CD4-positive, alpha-beta T cell treated with Interferon alpha-2 for 1 hour (primary cell): Measurements from ENCODE around the gene USP37.
"Not testable (repeated sequence)": the region's sequence is repeated elsewhere in the genome, so short reads cannot be mapped to it uniquely, and the experiment has no call there.

Experiments
- DNase-seq, 2 donors: peaks; one replicate each; pipeline ENCODE4 v3.0.0-alpha.2; 2020 to 2022

Gene USP37

GRCh38 chr2:218568190-218569037 lies at the start of gene USP37, which contains the start of gene CNOT9:
TSS of gene USP37 (minus strand) at chr2:218568351. CDS start at chr2:218558653, 9,698 bp downstream.
TSS of gene CNOT9 (plus strand) at chr2:218568839. CDS start at chr2:218568955, 116 bp downstream.
- peak; percentile 99 to 100 for DNase-seq

GRCh38 chr2:218615868-218616315 lies 47.7 kb upstream of the USP37 start:
- no peak for DNase-seq

- DNase-seq: no peak
These were observed 39.4 kb upstream of the USP37 start, which contains the start of gene PLCD4 for GRCh38 chr2:218607436-218608115. TSS of gene PLCD4 (plus strand) at chr2:218607899. CDS start at chr2:218615740, 7,841 bp downstream.

GRCh38 chr2:218605432-218605831 lies 37.3 kb upstream of the USP37 start:
- no peak for DNase-seq

- no peak for DNase-seq
These were observed 17.4 kb upstream of the USP37 start for GRCh38 chr2:218585541-218585940.

- no peak for DNase-seq
These were observed 16.1 kb upstream of the USP37 start for GRCh38 chr2:218583983-218584850.

GRCh38 chr2:218582076-218582475 lies 13.9 kb upstream of the USP37 start:
- no peak for DNase-seq

- DNase-seq: no peak
These were observed 10.2 kb upstream of the USP37 start for GRCh38 chr2:218578272-218578877.

- DNase-seq: no peak
These were observed 9.5 kb upstream of the USP37 start for GRCh38 chr2:218577482-218578220.

- no peak for DNase-seq
These were observed 8.7 kb upstream of the USP37 start for GRCh38 chr2:218576854-218577253.

GRCh38 chr2:218570850-218571249 lies 2.7 kb upstream of the USP37 start:
- peak in 1 of 2 donors; percentile 15 for DNase-seq

GRCh38 chr2:218569661-218570500 lies 1.7 kb upstream of the USP37 start:
- DNase-seq: peak; percentile 12 to 56

- DNase-seq: peak; percentile 66 to 80
These were observed 884 bp upstream of the USP37 start for GRCh38 chr2:218569038-218569431.

GRCh38 chr2:218567797-218568189 lies 358 bp downstream of the USP37 start:
- no peak for DNase-seq

- DNase-seq: no peak
These were observed 1.9 kb downstream of the USP37 start for GRCh38 chr2:218566296-218566695.

- no peak for DNase-seq
These were observed 4.1 kb downstream of the USP37 start for GRCh38 chr2:218564056-218564455.

- no peak for DNase-seq
These were observed 9.2 kb downstream of the USP37 start for GRCh38 chr2:218558986-218559385.

GRCh38 chr2:218557941-218558340 lies 10.2 kb downstream of the USP37 start:
- DNase-seq: no peak

GRCh38 chr2:218555527-218555926 lies 12.6 kb downstream of the USP37 start:
- DNase-seq: no peak

GRCh38 chr2:218554225-218554624 lies 13.9 kb downstream of the USP37 start:
- not testable (repeated sequence) for DNase-seq

- no peak for DNase-seq
These were observed 20.2 kb downstream of the USP37 start for GRCh38 chr2:218547978-218548377.
